Fibroblast of lung (primary cell): ENCODE results near the gene HLA-F. TPM values are rescaled to one million over a fixed set of nuclear protein-coding genes. Genes with fewer than 3 reads are reported as not detected.

ENCODE experiments used
- DNase-seq, 2 donors: peaks; one replicate each; pipeline versions ENCODE4 v3.0.0 to v3.0.0-alpha.2; 2010; ENCODE audit warnings: low read depth in 2 of 2
- H2AFZ ChIP-seq: 2 replicates; pipeline ENCODE4 v1.5.1; 2012; ENCODE audit warnings: low read length, control low read depth, inconsistent platforms
- H3K27ac ChIP-seq: 2 replicates; pipeline ENCODE4 v1.5.1; 2011; ENCODE audit warnings: low read length, control low read depth; ENCODE audit not compliant: insufficient read depth
- H3K27me3 ChIP-seq: 2 replicates; pipeline ENCODE4 v1.5.1; 2011; ENCODE audit warnings: mild to moderate bottlenecking, low read length; ENCODE audit not compliant: control insufficient read depth, insufficient read depth
- H3K36me3 ChIP-seq: 2 replicates; pipeline ENCODE4 v1.5.1; 2011; ENCODE audit warnings: low read length; ENCODE audit not compliant: control insufficient read depth, insufficient read depth
- H3K4me1 ChIP-seq: 2 replicates; pipeline ENCODE4 v1.5.1; 2011; ENCODE audit warnings: low read length; ENCODE audit not compliant: control insufficient read depth, insufficient read depth; ENCODE audit errors: extremely low read depth
- H3K4me2 ChIP-seq: 2 replicates; pipeline ENCODE4 v1.5.1; 2011; ENCODE audit warnings: low read length, control low read depth; ENCODE audit not compliant: insufficient read depth; ENCODE audit errors: extremely low read depth
- H3K4me3 ChIP-seq, 4 experiments: fragments of 200-600 bp in 1 of 4; sonication (generic) in 1 of 4; replicated peaks in 1 of 4; 2 replicates each; pipeline ENCODE4 v1.5.1; 2011 to 2016; ENCODE audit warnings: low read length in 4 of 4, low read depth in 3 of 4, mild to moderate bottlenecking in 3 of 4, control low read depth in 2 of 4, inconsistent platforms in 1 of 4, mixed read lengths in 1 of 4; ENCODE audit not compliant: insufficient read depth in 1 of 4; ENCODE audit errors: control extremely low read depth in 1 of 4
- H3K79me2 ChIP-seq: 2 replicates; pipeline ENCODE4 v1.5.1; 2012; ENCODE audit warnings: mild to moderate bottlenecking, low read length, inconsistent platforms; ENCODE audit not compliant: control insufficient read depth, insufficient read depth
- H3K9ac ChIP-seq: 2 replicates; pipeline ENCODE4 v1.5.1; 2011; ENCODE audit warnings: mild to moderate bottlenecking, low read length, control low read depth; ENCODE audit not compliant: insufficient read depth
- H3K9me3 ChIP-seq: 2 replicates; pipeline ENCODE4 v1.5.1; 2012; ENCODE audit warnings: low read depth, low read length; ENCODE audit not compliant: control insufficient read depth, insufficient read depth
- H4K20me1 ChIP-seq: 2 replicates; pipeline ENCODE4 v1.5.1; 2011; ENCODE audit warnings: low read length; ENCODE audit not compliant: control insufficient read depth, insufficient read depth; ENCODE audit errors: extremely low read depth
- EZH2 ChIP-seq: IDR thresholded peaks from 2 replicates; pipeline ENCODE4 v1.5.1; 2012; ENCODE audit warnings: low read length, control low read depth, mild to moderate bottlenecking; ENCODE audit errors: missing control alignments
- polyA plus RNA-seq, 2 donors: library from polyadenylated mRNA; depleted of rRNA in 1 of 2; stranded (reverse) in 1 of 2; unstranded in 1 of 2; fragments of >200 nt; gene quantifications; 2 replicates each; pipeline ENCODE4 v1.2.1, GENCODE V29; 2011 to 2012; ENCODE audit warnings: missing spikeins in 1 of 2
- total RNA-seq: library from RNA; depleted of rRNA; stranded (reverse); fragments of >200 nt; gene quantifications from 2 replicates; pipeline ENCODE4 v1.2.1, GENCODE V29; 2014
- TF ChIP-seq, protein P1 (sequence below), 2 donors: IDR thresholded peaks in 1 of 2; conservative IDR thresholded peaks in 1 of 2; 1 replicate in 1 of 2; 2 replicates in 1 of 2; pipeline ENCODE4 v1.5.1; 2011 to 2012; ENCODE audit warnings: low read length in 2 of 2, control low read depth in 1 of 2, inconsistent platforms in 1 of 2, low read depth in 1 of 2, mild to moderate bottlenecking in 1 of 2

HLA-F gene
- total and polyA plus RNA-seq, 2 donors (not counting 1 experiment from before 2014, with no cell fraction given) = 5.4 to 18.7 TPM

GRCh38 chr6:29746846-29747687 lies 23.8 kb downstream of the HLA-F start:
- Histone ChIP-seq H3K27me3 (no peaks in the 10 kb centered on the region), H3K9me3 (no peaks in the 10 kb centered on the region), H3K4me1 (peaks cover 5% of the 10 kb centered on the region), H3K79me2 (peaks cover 5% of the 10 kb centered on the region), H3K9ac (no peak overlapping the region), H3K27ac (no peak overlapping the region), H3K36me3 (peaks cover 2% of the 10 kb centered on the region), H2AFZ (no peak overlapping the region), H3K4me3 (peak overlapping the region in 1 of 4 experiments; percentile 91), H3K4me2 (no peak overlapping the region), H4K20me1 (no peaks in the 10 kb centered on the region)
- DNase-seq = no peak
- TF ChIP-seq, protein P1, sequence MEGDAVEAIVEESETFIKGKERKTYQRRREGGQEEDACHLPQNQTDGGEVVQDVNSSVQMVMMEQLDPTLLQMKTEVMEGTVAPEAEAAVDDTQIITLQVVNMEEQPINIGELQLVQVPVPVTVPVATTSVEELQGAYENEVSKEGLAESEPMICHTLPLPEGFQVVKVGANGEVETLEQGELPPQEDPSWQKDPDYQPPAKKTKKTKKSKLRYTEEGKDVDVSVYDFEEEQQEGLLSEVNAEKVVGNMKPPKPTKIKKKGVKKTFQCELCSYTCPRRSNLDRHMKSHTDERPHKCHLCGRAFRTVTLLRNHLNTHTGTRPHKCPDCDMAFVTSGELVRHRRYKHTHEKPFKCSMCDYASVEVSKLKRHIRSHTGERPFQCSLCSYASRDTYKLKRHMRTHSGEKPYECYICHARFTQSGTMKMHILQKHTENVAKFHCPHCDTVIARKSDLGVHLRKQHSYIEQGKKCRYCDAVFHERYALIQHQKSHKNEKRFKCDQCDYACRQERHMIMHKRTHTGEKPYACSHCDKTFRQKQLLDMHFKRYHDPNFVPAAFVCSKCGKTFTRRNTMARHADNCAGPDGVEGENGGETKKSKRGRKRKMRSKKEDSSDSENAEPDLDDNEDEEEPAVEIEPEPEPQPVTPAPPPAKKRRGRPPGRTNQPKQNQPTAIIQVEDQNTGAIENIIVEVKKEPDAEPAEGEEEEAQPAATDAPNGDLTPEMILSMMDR (conservative IDR thresholded peaks at IDR 0.05 in 1 of 2, IDR thresholded peaks at IDR 0.05 in 1 of 2; ENCODE audit: low read depth in 1 of 2, low read length in 2 of 2) = no peak
- no peak for TF ChIP-seq EZH2

GRCh38 chr6:29747688-29748250 lies 24.5 kb downstream of the HLA-F start:
- Histone ChIP-seq H3K4me3 (peak overlapping the region; percentile 69 to 91 (median 82)), H3K27me3 (no peaks in the 10 kb centered on the region), H4K20me1 (no peaks in the 10 kb centered on the region), H3K79me2 (peaks cover 5% of the 10 kb centered on the region), H3K4me1 (peaks cover 5% of the 10 kb centered on the region), H3K36me3 (peaks cover 2% of the 10 kb centered on the region), H3K9me3 (no peaks in the 10 kb centered on the region), H3K4me2 (peak overlapping the region; percentile 61), H3K27ac (no peak overlapping the region), H2AFZ (peak overlapping the region; percentile 0), H3K9ac (no peak overlapping the region)
- TF ChIP-seq, protein P1 (conservative IDR thresholded peaks at IDR 0.05 in 1 of 2, IDR thresholded peaks at IDR 0.05 in 1 of 2; ENCODE audit: low read depth in 1 of 2, low read length in 2 of 2) = no peak
- TF ChIP-seq EZH2 = no peak
- DNase-seq = no peak
